GM13976 (cell line): Measurements from ENCODE around the gene IFNL4.

ENCODE experiments used
- DNase-seq: peaks from one replicate; pipeline ENCODE4 v3.0.0; 2012; ENCODE audit warnings: low spot score
- CTCF ChIP-seq: IDR thresholded peaks from 2 replicates; pipeline ENCODE4 v1.5.1; 2012; ENCODE audit warnings: borderline replicate concordance, mild to moderate bottlenecking; ENCODE audit not compliant: insufficient read depth; ENCODE audit errors: extremely low read depth, missing control alignments, control extremely low read depth
- in situ Hi-C: fragments of 300-500 bp; cut with MboI; formaldehyde crosslinking; loops from one replicate; pipeline ENCODE4 v1.12.0; 2022; ENCODE audit warnings: low sequenced_read_pairs, mixed read lengths, inconsistent platforms; ENCODE audit not compliant: unreplicated experiment

The IFNL4 gene

GRCh38 chr19:39265321-39265916, 16.8 kb upstream of the IFNL4 start:
- in situ Hi-C loops: no loop called here
- DNase-seq: peak; percentile 32

GRCh38 chr19:39264306-39265290, 15.9 kb upstream of the IFNL4 start:
- no peak for TF ChIP-seq CTCF
- DNase-seq: peak; percentile 26
- in situ Hi-C loops: no loop called here

More at GRCh38 chr19:39265321-39265916, 16.8 kb upstream of the IFNL4 start:
- no peak for TF ChIP-seq CTCF

GRCh38 chr19:39263912-39264305, 15.3 kb upstream of the IFNL4 start:
- TF ChIP-seq CTCF: no peak
- in situ Hi-C loops: no loop called here
- no peak for DNase-seq

- in situ Hi-C loops: no loop called here
- DNase-seq: no peak
- no peak for TF ChIP-seq CTCF
These were observed 13.8 kb upstream of the IFNL4 start for GRCh38 chr19:39262496-39262895.

- no peak for DNase-seq
- no peak for TF ChIP-seq CTCF
- in situ Hi-C loops: no loop called here
These were observed 13.0 kb upstream of the IFNL4 start for GRCh38 chr19:39261704-39262103.

- in situ Hi-C loops: no loop called here
- no peak for DNase-seq
- no peak for TF ChIP-seq CTCF
These were observed 8.6 kb upstream of the IFNL4 start for GRCh38 chr19:39257227-39257626.
